ENCODE results near the gene KRT38. TPM values are rescaled to one million over a fixed set of nuclear protein-coding genes. Genes with fewer than 3 reads are reported as not detected.
"Not testable (repeated sequence)": the region's sequence is repeated elsewhere in the genome, so short reads cannot be mapped to it uniquely, and the experiment has no call there.

The KRT38 gene
- total RNA-seq, 2 experiments from 2014 or later: not detected

DNA sequence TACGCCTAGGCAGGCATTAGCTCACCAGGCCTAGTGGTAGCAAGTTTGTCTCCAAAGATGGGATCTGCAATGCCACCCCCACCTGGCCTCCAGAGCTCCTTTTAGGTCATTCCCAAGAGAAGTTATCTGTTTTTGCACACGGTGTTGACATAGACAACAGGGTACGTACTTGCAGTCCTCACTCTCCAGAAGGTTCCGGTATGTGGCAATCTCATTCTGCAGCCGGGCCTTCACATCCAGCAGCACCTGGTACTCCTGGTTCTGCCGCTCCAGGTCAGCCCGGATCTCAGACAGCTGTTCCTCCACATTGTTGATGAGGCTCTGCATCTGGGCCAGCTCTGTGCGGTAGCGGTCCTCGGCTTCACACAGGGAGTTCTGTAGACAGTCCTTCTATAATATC is 33.6 kb downstream of the KRT38 start:
- Mint-ChIP-seq H3K4me1 (peaks cover 32% of the 10 kb centered on the region), H3K27me3 (no peaks in the 10 kb centered on the region), H3K4me3 (no peak overlapping the region), H3K9me3 (ENCODE audit: low read depth) (no peaks in the 10 kb centered on the region), H3K27ac (no peak overlapping the region), H3K36me3 (ENCODE audit: low read depth) (no peaks in the 10 kb centered on the region)
- POLR2A ChIA-PET: no interaction called here
- CTCF ChIA-PET: interaction anchor here (1.4 kb wide), 1 partner anchor 9 kb away, joined by 4 read pairs; no protein-coding TSS in a partner anchor
- ATAC-seq (no peak), DNase-seq (no peak)
- intact Hi-C loops (cut with DNase I, micrococcal nuclease): loop anchor here in 1 of 2 experiments (10.0 kb wide), 1 partner anchor 792 kb away; no protein-coding TSS in a partner anchor

DNA sequence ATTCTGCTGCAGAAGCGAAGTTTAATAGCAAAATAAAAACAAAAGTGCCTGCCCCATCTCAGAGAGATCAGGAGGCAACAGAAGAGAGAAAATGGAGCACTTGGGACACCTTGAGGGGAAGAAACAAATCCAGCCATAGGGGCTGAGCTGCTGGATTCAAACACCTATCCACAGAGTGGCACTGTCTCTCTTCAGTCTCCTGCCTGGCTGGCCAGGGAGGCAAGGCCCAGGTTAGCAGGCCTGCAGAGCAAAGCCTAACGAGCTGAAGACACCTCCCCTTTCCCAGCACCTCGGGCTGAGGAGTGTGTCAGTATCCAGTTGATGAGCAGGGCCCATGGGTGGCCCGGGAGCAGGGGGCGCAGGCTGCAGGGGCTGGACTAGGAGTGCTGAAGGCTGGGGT is 34.6 kb downstream of the KRT38 start:
- CTCF ChIA-PET: interaction anchor here (3.2 to 3.7 kb wide), 2 partner anchors 12 to 143 kb away, joined by 13 to 21 read pairs; no protein-coding TSS in a partner anchor
- ATAC-seq (no peak), DNase-seq (no peak)
- POLR2A ChIA-PET: no interaction called here
- Mint-ChIP-seq H3K9me3 (ENCODE audit: low read depth) (no peaks in the 10 kb centered on the region), H3K27me3 (no peaks in the 10 kb centered on the region), H3K4me1 (peaks cover 35% of the 10 kb centered on the region), H3K36me3 (ENCODE audit: low read depth) (no peaks in the 10 kb centered on the region), H3K4me3 (no peak overlapping the region), H3K27ac (no peak overlapping the region)
- intact Hi-C loops (cut with DNase I, micrococcal nuclease): loop anchor here in 1 of 2 experiments (10.0 kb wide), 1 partner anchor 791 kb away; no protein-coding TSS in a partner anchor

DNA sequence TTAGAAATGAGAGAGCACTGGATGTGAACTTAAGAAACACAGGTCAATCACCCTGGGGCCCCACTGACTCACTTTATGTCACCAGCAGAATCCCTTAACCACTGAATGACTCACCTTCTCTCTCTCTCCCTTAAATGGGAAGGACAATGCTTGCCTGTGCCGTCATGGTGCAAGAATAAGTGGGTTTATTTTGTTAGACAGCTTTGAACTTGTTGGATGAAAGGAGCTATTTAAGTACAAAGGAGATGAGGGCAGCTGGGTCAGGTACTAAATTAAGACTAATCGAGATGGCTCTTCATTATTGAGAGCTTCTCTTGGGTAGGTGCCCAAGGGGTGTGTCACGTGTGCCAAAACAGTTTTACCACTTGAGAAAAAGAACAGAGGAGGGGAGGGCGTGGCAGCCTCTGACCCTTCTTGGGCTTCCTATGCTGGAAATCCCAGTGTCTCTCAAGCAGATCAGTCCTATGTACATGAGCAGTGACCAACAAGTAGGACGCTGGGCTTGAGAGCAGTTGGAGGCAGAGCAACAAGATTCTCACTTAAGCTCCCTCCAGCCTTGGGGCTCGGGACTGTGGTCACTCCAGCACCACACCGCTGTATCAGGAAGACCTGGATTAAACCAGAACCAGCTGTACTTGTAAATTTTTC is 36.6 kb downstream of the KRT38 start:
- ChIA-PET CTCF (interaction anchor here (0.7 to 3.7 kb wide), 10 partner anchors 13 to 555 kb away, joined by 3 to 21 read pairs (median 6); no protein-coding TSS in a partner anchor), POLR2A (interaction anchor here (0.8 to 1.5 kb wide), 4 partner anchors 144 to 861 kb away, joined by 3 to 8 read pairs (median 3); partner anchors contain the start of gene EIF1)
- Mint-ChIP-seq H3K9me3 (ENCODE audit: low read depth) (no peaks in the 10 kb centered on the region), H3K36me3 (ENCODE audit: low read depth) (no peaks in the 10 kb centered on the region), H3K4me1 (peaks cover 38% of the 10 kb centered on the region), H3K27ac (peak overlapping the region; percentile 87), H3K4me3 (peak overlapping the region; percentile 10), H3K27me3 (peaks cover 2% of the 10 kb centered on the region)
- intact Hi-C loops (cut with DNase I, micrococcal nuclease): loop anchor here in 1 of 2 experiments (2.0 to 10.0 kb wide), 3 partner anchors 145 to 789 kb away; no protein-coding TSS in a partner anchor
- ATAC-seq (peak; percentile 91), DNase-seq (peak; percentile 80)

DNA sequence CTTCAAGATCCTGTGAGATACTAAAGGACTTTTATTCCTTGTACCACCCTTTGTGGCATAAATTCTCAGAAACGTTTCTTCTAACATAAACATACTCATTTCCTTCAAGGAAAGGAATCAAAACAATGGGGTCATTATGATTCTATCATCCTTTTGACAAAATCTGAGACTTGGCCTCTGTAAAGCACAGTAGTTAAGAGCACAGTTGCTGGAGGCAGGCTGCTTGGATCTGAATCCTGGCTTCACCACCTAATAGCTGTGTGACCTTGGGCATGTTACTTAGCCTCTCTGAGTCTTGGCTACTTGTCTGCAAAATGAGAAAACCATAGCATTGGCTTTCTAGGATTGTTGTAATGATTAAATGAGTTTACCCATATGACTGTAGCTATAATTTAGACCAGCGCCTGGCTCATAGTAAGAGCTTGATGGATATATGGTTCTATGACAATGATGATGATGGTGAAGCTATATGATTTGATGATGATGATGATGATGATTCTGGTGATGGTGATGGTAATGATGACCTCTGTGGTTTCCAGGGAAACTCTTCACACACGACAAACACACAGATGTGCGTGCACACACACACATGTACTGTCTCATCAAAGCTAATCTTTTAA is 37.3 kb downstream of the KRT38 start:
- intact Hi-C loops (cut with DNase I, micrococcal nuclease): loop anchor here (1.0 to 10.0 kb wide), 4 partner anchors 62 to 789 kb away; no protein-coding TSS in a partner anchor
- H3K4me1 Mint-ChIP-seq: peaks cover 35% of the 10 kb centered on the region
- peak overlapping the region; percentile 87 for H3K27ac Mint-ChIP-seq
- no peaks in the 10 kb centered on the region for H3K9me3 Mint-ChIP-seq (ENCODE audit: low read depth)
- ATAC-seq: peak; percentile 55
- POLR2A ChIA-PET: interaction anchor here (0.6 to 1.5 kb wide), 5 partner anchors 145 to 861 kb away, joined by 3 to 8 read pairs (median 3); partner anchors contain the start of gene EIF1
- H3K36me3 Mint-ChIP-seq (ENCODE audit: low read depth): no peaks in the 10 kb centered on the region
- DNase-seq: peak; percentile 17
- CTCF ChIA-PET: interaction anchor here (0.8 to 3.7 kb wide), 8 partner anchors 12 to 493 kb away, joined by 3 to 21 read pairs (median 7); no protein-coding TSS in a partner anchor
- peak overlapping the region; percentile 10 for H3K4me3 Mint-ChIP-seq
- peaks cover 2% of the 10 kb centered on the region for H3K27me3 Mint-ChIP-seq

DNA sequence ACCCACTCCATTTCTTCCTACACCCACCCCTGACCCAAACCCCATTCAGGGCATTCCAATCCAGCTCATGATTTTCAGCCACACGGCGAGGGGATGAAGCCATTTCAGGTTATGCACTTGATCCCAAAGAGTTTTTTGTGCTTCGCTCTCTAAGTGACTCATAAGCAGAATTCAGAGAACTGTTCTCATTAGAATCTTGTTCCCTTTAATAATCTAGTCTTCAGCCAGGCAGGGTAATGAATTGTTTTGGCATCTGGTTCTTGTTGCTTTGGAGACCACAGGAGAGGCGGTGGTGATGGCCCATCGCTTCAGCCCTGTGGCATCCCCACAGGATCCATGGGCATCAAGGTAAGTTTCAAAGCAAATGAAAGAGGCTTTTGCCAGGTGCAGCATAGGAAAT is 38.6 kb downstream of the KRT38 start:
- H3K4me1 Mint-ChIP-seq: peaks cover 32% of the 10 kb centered on the region
- H3K27ac Mint-ChIP-seq: peak overlapping the region; percentile 43
- peaks cover 2% of the 10 kb centered on the region for H3K27me3 Mint-ChIP-seq
- intact Hi-C loops (cut with DNase I, micrococcal nuclease): loop anchor here in 1 of 2 experiments (5.0 to 10.0 kb wide), 2 partner anchors 260 to 787 kb away; no protein-coding TSS in a partner anchor
- CTCF ChIA-PET: interaction anchor here (1.5 kb wide), 1 partner anchor 147 kb away, joined by 3 read pairs; no protein-coding TSS in a partner anchor
- no peaks in the 10 kb centered on the region for H3K36me3 Mint-ChIP-seq (ENCODE audit: low read depth)
- DNase-seq (no peak), ATAC-seq (no peak)
- no peak overlapping the region for H3K4me3 Mint-ChIP-seq
- POLR2A ChIA-PET: no interaction called here
- no peaks in the 10 kb centered on the region for H3K9me3 Mint-ChIP-seq (ENCODE audit: low read depth)

DNA sequence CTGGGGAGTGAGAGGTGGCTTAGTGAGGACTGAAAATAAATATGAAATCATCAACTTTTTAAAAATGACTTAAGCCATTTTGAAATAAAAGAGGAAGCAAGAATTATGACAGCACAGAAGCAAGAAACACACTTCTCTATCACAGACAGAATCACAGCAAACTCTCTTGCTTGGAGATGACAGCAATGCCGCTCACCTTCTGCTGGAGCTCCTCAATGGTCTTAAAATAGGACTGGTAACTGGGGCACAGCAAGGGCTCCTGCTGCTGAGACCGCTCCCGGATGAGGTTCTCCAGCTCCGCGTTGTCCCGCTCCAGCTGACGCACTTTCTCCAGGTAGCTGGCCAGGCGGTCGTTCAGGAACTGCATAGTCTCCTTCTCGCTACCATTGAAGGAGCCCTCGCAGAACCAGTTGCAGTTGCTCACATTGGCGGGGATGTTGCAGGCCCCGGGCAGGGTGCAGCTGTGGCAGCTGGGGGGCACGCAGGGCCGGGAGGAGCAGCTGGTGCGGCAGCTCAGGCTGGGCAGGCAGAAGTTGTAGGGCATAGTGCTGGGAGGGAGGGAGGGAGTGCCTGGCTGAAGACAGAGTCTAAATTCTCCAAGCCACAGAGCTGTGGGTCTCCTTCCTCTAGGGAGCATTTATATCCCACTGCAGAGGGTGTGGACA is 43.7 kb downstream of the KRT38 start, which contains the start of gene KRT31:
KRT31 (minus strand) TSS at position 613 of the 665 bp plus-strand sequence; CDS start at position 544, 69 bp downstream.
- H3K27ac Mint-ChIP-seq: no peak within 1 kb of the TSS
- H3K36me3 Mint-ChIP-seq (ENCODE audit: low read depth): no peaks in the 10 kb centered on the region
- no peak within 1 kb of the TSS for H3K4me3 Mint-ChIP-seq
- DNase-seq (no peak), ATAC-seq (no peak)
- no peaks in the 10 kb centered on the region for H3K9me3 Mint-ChIP-seq (ENCODE audit: low read depth)
- H3K4me1 Mint-ChIP-seq: peaks cover 8% of the 10 kb centered on the region
- peaks cover 2% of the 10 kb centered on the region for H3K27me3 Mint-ChIP-seq
- ChIA-PET CTCF (no interaction called here), POLR2A (no interaction called here)
- intact Hi-C loops (cut with DNase I, micrococcal nuclease): no loop called here

DNA sequence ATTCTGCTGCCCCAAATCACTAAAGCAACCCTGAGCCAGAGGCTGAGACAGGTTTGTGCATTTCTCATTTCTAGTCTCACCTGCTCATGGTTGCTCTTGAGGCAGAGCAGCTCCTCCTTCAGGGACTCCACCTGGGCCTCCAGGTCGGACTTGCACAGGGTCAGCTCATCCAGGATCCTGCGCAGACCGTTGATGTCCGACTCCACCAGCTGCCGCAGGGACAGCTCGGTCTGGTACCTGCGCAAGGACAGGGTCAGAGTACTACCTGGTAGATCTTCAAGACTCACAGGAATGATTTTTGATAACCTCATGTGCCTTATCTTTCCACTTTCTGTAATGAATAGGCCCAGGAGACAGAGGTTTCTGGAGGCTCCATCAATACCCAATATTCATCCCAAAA is 44.4 kb downstream of the KRT38 start:
- no peaks in the 10 kb centered on the region for H3K36me3 Mint-ChIP-seq (ENCODE audit: low read depth)
- peaks cover 5% of the 10 kb centered on the region for H3K4me1 Mint-ChIP-seq
- ChIA-PET POLR2A (no interaction called here), CTCF (interaction anchor here (0.7 kb wide), 1 partner anchor 872 kb away, joined by 3 read pairs; no protein-coding TSS in a partner anchor)
- ATAC-seq: no peak
- H3K27me3 Mint-ChIP-seq: peaks cover 4% of the 10 kb centered on the region
- no peak for DNase-seq
- intact Hi-C loops (cut with DNase I, micrococcal nuclease): no loop called here
- H3K9me3 Mint-ChIP-seq (ENCODE audit: low read depth): no peaks in the 10 kb centered on the region
- no peak overlapping the region for H3K4me3 Mint-ChIP-seq
- H3K27ac Mint-ChIP-seq: no peak overlapping the region

DNA sequence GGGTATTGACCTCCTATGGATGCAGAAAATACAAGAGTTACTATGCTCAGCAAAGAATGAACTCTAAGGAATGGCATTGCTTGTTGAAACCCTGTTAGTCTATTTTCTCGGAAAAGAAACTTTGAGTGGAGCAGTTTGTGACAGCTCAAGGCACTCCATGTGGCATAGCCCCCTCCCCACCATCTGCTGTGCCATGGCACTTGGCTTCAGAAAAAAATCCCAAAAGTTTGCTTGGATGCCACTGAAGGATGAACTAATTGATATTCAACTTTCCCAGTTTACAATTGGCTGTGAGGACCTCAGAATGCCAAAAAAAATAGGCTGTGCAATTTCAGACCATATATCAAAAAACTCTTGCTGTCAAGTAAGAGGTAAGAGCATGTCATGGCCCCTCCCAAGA is 45.2 kb downstream of the KRT38 start:
- no peaks in the 10 kb centered on the region for H3K36me3 Mint-ChIP-seq (ENCODE audit: low read depth)
- ChIA-PET CTCF (interaction anchor here (0.7 kb wide), 1 partner anchor 873 kb away, joined by 3 read pairs; no protein-coding TSS in a partner anchor), POLR2A (interaction anchor here (0.5 kb wide), 1 partner anchor 748 kb away, joined by 4 read pairs; the partner anchor contains the start of gene SMARCE1)

DNA sequence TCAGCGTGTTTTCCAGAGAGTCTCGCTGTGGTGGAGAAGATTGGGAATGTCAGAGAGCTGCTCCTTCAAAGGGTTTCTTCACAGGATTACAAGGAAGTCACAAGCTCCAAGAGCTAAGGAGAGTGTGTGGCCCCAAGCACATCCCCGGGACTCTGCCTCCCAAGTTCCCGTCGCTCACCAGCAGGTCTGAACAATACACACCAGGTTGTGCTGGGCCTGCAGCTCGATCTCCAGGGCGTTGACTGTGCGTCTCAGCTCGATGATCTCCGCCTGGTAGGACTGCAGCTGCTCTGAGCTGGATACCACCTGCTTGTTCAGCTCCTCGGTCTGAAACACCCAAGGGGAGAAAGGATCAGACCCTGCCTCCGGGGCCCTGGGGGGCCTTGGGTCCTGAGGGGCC is 45.7 kb downstream of the KRT38 start:
- H3K4me3 Mint-ChIP-seq; H3K27me3 Mint-ChIP-seq; intact Hi-C loops (cut with DNase I, micrococcal nuclease); ATAC-seq; H3K9me3 Mint-ChIP-seq (ENCODE audit: low read depth); H3K27ac Mint-ChIP-seq; POLR2A ChIA-PET; DNase-seq; CTCF ChIA-PET; H3K36me3 Mint-ChIP-seq (ENCODE audit: low read depth); H3K4me1 Mint-ChIP-seq: not testable (repeated sequence)

More for the DNA sequence above, 45.2 kb downstream of the KRT38 start:
- H3K4me1 Mint-ChIP-seq: peaks cover 5% of the 10 kb centered on the region
- ATAC-seq (no peak), DNase-seq (no peak)
- no peak overlapping the region for H3K4me3 Mint-ChIP-seq
- H3K27ac Mint-ChIP-seq: no peak overlapping the region
- no peaks in the 10 kb centered on the region for H3K9me3 Mint-ChIP-seq (ENCODE audit: low read depth)
- intact Hi-C loops (cut with DNase I, micrococcal nuclease): no loop called here
- H3K27me3 Mint-ChIP-seq: peaks cover 4% of the 10 kb centered on the region

DNA sequence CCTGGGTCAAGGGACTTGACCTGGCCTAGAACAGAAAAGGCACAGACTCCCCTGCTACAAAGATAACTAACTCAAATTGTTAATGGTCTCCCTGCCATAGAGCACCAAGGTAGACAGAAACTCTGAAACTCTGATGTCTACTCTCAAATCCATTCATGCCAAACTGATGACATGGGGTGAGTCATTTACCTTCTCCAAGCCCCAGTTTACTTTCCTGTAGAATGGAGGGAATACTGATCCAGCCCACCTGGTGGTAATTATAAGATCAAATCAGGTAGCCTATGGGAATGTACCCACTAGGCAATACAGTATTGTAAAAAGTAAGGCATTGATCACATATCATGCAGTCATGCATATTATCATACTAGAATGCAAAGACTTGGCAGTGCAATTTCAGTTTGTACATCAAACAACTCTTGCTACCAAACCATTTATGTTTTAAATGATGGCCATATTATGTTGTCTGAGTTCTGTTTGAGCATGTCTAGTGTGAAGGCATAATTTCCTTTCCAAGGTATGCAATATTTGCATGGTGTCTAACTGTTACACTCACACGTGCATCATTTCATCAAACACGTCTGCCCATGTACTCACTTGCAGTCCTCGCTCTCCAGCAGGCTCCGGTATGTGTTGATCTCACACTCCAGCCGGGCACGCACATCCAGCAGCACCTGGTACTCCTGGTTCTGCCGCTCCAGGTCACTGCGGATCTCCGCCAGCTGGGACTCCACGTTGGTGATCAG is 46.4 kb downstream of the KRT38 start:
- Mint-ChIP-seq H3K9me3 (ENCODE audit: low read depth) (no peaks in the 10 kb centered on the region), H3K27me3 (peaks cover 3% of the 10 kb centered on the region), H3K4me1 (peaks cover 3% of the 10 kb centered on the region), H3K27ac (no peak overlapping the region), H3K36me3 (ENCODE audit: low read depth) (no peaks in the 10 kb centered on the region), H3K4me3 (no peak overlapping the region)
- ChIA-PET CTCF (no interaction called here), POLR2A (no interaction called here)
- intact Hi-C loops (cut with DNase I, micrococcal nuclease): no loop called here
- no peak for DNase-seq
- no peak for ATAC-seq

Measured in activated CD4-positive, alpha-beta T cell treated with anti-CD3 and anti-CD28 coated beads for 36 hours (primary cell).